HepG2 (cell line): ENCODE measurements around the gene NCOA3. TPM values are rescaled to one million over a fixed set of nuclear protein-coding genes. Genes with fewer than 3 reads are reported as not detected.

Experiments
- ATF2 ChIP-seq: sonication (generic); formaldehyde crosslinking; IDR thresholded peaks from 2 replicates; pipeline ENCODE4 v1.4.0; 2020; ENCODE audit warnings: missing genetic modification reagents
- ATM ChIP-seq: fragments of 450-650 bp; IDR thresholded peaks from 2 replicates; pipeline ENCODE4 v1.7.1; 2017; ENCODE audit warnings: mild to moderate bottlenecking, borderline replicate concordance
- CEBPB ChIP-seq: IDR thresholded peaks from 2 replicates; pipeline ENCODE4 v1.6.1; 2011; ENCODE audit warnings: low read depth, low read length, improper control_type of control experiment, borderline replicate concordance
- CENPT ChIP-seq: sonication (generic); formaldehyde crosslinking; IDR thresholded peaks from 2 replicates; pipeline ENCODE4 v1.8.0; 2022; ENCODE audit warnings: low read depth, mild to moderate bottlenecking, moderate library complexity, missing genetic modification reagents
- DMAP1 ChIP-seq: IDR thresholded peaks from 2 replicates; pipeline ENCODE4 v1.6.1; 2016
- DPF2 ChIP-seq: sonication (generic); formaldehyde crosslinking; IDR thresholded peaks from 2 replicates; pipeline ENCODE4 v1.4.0; 2020; ENCODE audit warnings: mild to moderate bottlenecking, low read depth, missing genetic modification reagents, borderline replicate concordance
- FOXJ3 ChIP-seq: sonication (generic); formaldehyde crosslinking; IDR thresholded peaks from 2 replicates; pipeline ENCODE4 v1.4.0; 2020; ENCODE audit warnings: missing genetic modification reagents, mild to moderate bottlenecking, borderline replicate concordance
- HOXD1 ChIP-seq: sonication (generic); formaldehyde crosslinking; IDR thresholded peaks from 2 replicates; pipeline ENCODE4 v1.5.0; 2020; ENCODE audit warnings: missing genetic modification reagents
- KLF12 ChIP-seq: sonication (generic); formaldehyde crosslinking; IDR thresholded peaks from 2 replicates; pipeline ENCODE4 v1.4.0; 2020; ENCODE audit warnings: missing genetic modification reagents, borderline replicate concordance
- MAFK ChIP-seq, 2 experiments: IDR thresholded peaks in 1 of 2; conservative IDR thresholded peaks in 1 of 2; 2 replicates each; pipeline ENCODE4 v1.6.1; 2011; ENCODE audit warnings: improper control_type of control experiment in 2 of 2, low read length in 2 of 2
- MTA3 ChIP-seq: sonication (generic); formaldehyde crosslinking; IDR thresholded peaks from 2 replicates; pipeline ENCODE4 v1.4.0; 2020; ENCODE audit warnings: missing genetic modification reagents
- NAIF1 ChIP-seq: sonication (generic); formaldehyde crosslinking; IDR thresholded peaks from 2 replicates; pipeline ENCODE4 v1.5.0; 2020; ENCODE audit warnings: mild to moderate bottlenecking, missing genetic modification reagents, borderline replicate concordance
- PHF20 ChIP-seq: sonication (generic); formaldehyde crosslinking; IDR thresholded peaks from 2 replicates; pipeline ENCODE4 v1.5.0; 2020; ENCODE audit warnings: mild to moderate bottlenecking, missing genetic modification reagents
- PHF5A ChIP-seq: IDR thresholded peaks from one replicate; pipeline ENCODE4 v1.6.1; 2018; ENCODE audit warnings: low read depth, missing genetic modification reagents; ENCODE audit not compliant: unreplicated experiment
- REL ChIP-seq: sonication (generic); formaldehyde crosslinking; conservative IDR thresholded peaks from 2 replicates; pipeline ENCODE4 v1.8.0; 2022; ENCODE audit warnings: mild to moderate bottlenecking, missing genetic modification reagents, moderate library complexity
- REPIN1 ChIP-seq: sonication (generic); formaldehyde crosslinking; IDR thresholded peaks from 2 replicates; pipeline ENCODE4 v1.8.0; 2022; ENCODE audit warnings: missing genetic modification reagents, low read depth, mild to moderate bottlenecking, borderline replicate concordance
- SMARCE1 ChIP-seq: fragments of 450-650 bp; IDR thresholded peaks from 2 replicates; pipeline ENCODE4 v1.6.1; 2017; ENCODE audit warnings: borderline replicate concordance
- TARDBP ChIP-seq: sonication (generic); formaldehyde crosslinking; IDR thresholded peaks from 2 replicates; pipeline ENCODE4 v1.8.0; 2022; ENCODE audit warnings: mild to moderate bottlenecking, missing genetic modification reagents
- TCF7 ChIP-seq: sonication (generic); IDR thresholded peaks from 2 replicates; pipeline ENCODE4 v1.6.1; 2016; ENCODE audit warnings: antibody characterized with exemption, low read depth
- TRIM24 ChIP-seq: sonication (generic); formaldehyde crosslinking; IDR thresholded peaks from 2 replicates; pipeline ENCODE4 v1.8.0; 2022; ENCODE audit warnings: mild to moderate bottlenecking, missing genetic modification reagents
- ZFP1 ChIP-seq: IDR thresholded peaks from 2 replicates; pipeline ENCODE4 v1.6.1; 2016
- ZMAT3 ChIP-seq: sonication (generic); formaldehyde crosslinking; conservative IDR thresholded peaks from 2 replicates; pipeline ENCODE4 v1.7.0; 2021; ENCODE audit warnings: missing genetic modification reagents
- ZNF263 ChIP-seq: sonication (generic); formaldehyde crosslinking; IDR thresholded peaks from 2 replicates; pipeline ENCODE4 v1.4.0; 2020; ENCODE audit warnings: missing genetic modification reagents
- ZNF30 ChIP-seq: sonication (generic); formaldehyde crosslinking; IDR thresholded peaks from 2 replicates; pipeline ENCODE4 v1.5.0; 2020; ENCODE audit warnings: mild to moderate bottlenecking, missing genetic modification reagents
- ZNF383 ChIP-seq: sonication (generic); formaldehyde crosslinking; IDR thresholded peaks from 2 replicates; pipeline ENCODE4 v1.4.0; 2020; ENCODE audit warnings: missing genetic modification reagents, mild to moderate bottlenecking, borderline replicate concordance
- ZNF431 ChIP-seq: sonication (generic); formaldehyde crosslinking; IDR thresholded peaks from 2 replicates; pipeline ENCODE4 v1.9.0; 2022; ENCODE audit warnings: missing genetic modification reagents, low read depth, mild to moderate bottlenecking, borderline replicate concordance
- ZNF484 ChIP-seq: sonication (generic); formaldehyde crosslinking; IDR thresholded peaks from 2 replicates; pipeline ENCODE4 v1.5.1; 2020; ENCODE audit warnings: mild to moderate bottlenecking, low read depth, missing genetic modification reagents, borderline replicate concordance
- ZNF570 ChIP-seq: sonication (generic); formaldehyde crosslinking; IDR thresholded peaks from 2 replicates; pipeline ENCODE4 v1.4.0; 2020; ENCODE audit warnings: mild to moderate bottlenecking, missing genetic modification reagents, borderline replicate concordance
- ZNF772 ChIP-seq: sonication (generic); formaldehyde crosslinking; IDR thresholded peaks from 2 replicates; pipeline ENCODE4 v1.5.0; 2020; ENCODE audit warnings: mild to moderate bottlenecking, missing genetic modification reagents
- ZNF792 ChIP-seq: IDR thresholded peaks from 2 replicates; pipeline ENCODE4 v1.6.1; 2016
- polyA plus RNA-seq, 8 experiments: library from polyadenylated mRNA; depleted of rRNA in 3 of 8; stranded (reverse) in 7 of 8; unstranded in 1 of 8; fragments of >200 nt; fragmentation: Illumina TruSeq in 4 of 8; extraction: Trizol in 4 of 8; gene quantifications; 2 replicates each; pipeline versions ENCODE4 v1.2.1 to v1.2.3, GENCODE V29; 2011 to 2016; ENCODE audit warnings: low read depth in 4 of 8, missing spikeins in 1 of 8, mixed read lengths in 1 of 8; ENCODE audit not compliant: insufficient read depth in 1 of 8
- total RNA-seq, 5 experiments: library from RNA; depleted of rRNA; stranded (reverse); fragments of >200 nt; fragmentation: Illumina TruSeq; extraction: Trizol; gene quantifications; 2 replicates each; pipeline ENCODE4 v1.2.3, GENCODE V29; 2016; ENCODE audit warnings: low read depth in 1 of 5
- TF ChIP-seq, protein P1 (sequence below): sonication (generic); formaldehyde crosslinking; IDR thresholded peaks from 2 replicates; pipeline ENCODE4 v1.5.0; 2020; ENCODE audit warnings: mild to moderate bottlenecking, missing genetic modification reagents

Gene NCOA3
- total and polyA plus RNA-seq, 2 of the 13 experiments (the other 11 are each of a cell fraction or from before 2014, with no cell fraction given): 35.0 to 56.8 TPM

DNA sequence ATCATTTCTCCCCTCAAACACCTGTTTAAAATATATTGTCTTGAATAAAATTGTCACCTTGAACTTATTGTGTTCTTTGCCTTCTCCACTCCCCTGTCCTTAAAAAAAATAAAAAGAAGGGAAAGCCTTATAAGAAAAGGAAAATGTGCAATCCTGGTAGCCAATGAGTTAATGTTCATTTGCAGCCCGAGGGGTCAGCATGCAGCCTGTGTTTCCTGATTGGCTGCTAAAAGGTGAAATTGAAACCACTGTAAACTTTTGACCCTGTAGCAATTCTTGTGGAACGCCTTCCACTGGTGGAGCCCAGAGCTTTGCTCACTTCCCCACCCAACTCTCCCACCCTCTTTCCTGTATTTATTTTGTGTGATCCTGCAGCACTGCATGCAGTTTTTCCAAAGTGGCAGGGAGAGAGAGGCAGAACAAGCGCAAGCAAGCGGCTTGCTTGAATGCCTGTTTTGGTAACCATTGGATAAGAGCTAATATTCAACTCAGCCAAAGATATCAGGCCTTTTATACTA lies 74.9 kb downstream of the NCOA3 start (continued):
- TF ChIP-seq DPF2 (CRISPR knock-in tag) (no peak), MTA3 (CRISPR knock-in tag) (no peak), ZNF772 (CRISPR knock-in tag) (no peak), MAFK (conservative IDR thresholded peaks at IDR 0.05 in 1 of 2, IDR thresholded peaks at IDR 0.05 in 1 of 2; ENCODE audit: low read length in 2 of 2) (peak; percentile 13 to 19; a peak in 2 of 4 replicates), NAIF1 (CRISPR knock-in tag) (no peak), HOXD1 (CRISPR knock-in tag) (no peak), SMARCE1 (no peak), REPIN1 (CRISPR knock-in tag) (peak; percentile 26; the same call in 1 of the 2 replicates), CEBPB (peak; percentile 52; the same call in 1 of the 2 replicates), TCF7 (no peak), ATF2 (peak; percentile 70; the same call in 1 of the 2 replicates), ATM (no peak), ZNF570 (CRISPR knock-in tag) (no peak), PHF20 (CRISPR knock-in tag) (no peak), PHF5A (CRISPR knock-in tag) (peak; percentile 88), FOXJ3 (CRISPR knock-in tag) (peak; percentile 78; the same call in 1 of the 2 replicates), ZNF263 (CRISPR knock-in tag) (no peak), DMAP1 (CRISPR knock-in tag) (peak; percentile 24; the same call in 1 of the 2 replicates), KLF12 (CRISPR knock-in tag) (no peak), ZNF383 (CRISPR knock-in tag) (no peak), REL (CRISPR knock-in tag) (no peak), ZFP1 (CRISPR knock-in tag) (no peak), ZNF30 (CRISPR knock-in tag) (no peak), ZNF792 (CRISPR knock-in tag) (no peak), ZNF431 (CRISPR knock-in tag) (no peak), ZMAT3 (no peak), TARDBP (CRISPR knock-in tag) (0 out of 2 replicates have a peak, but pooled peaks have one; percentile 33), ZNF484 (CRISPR knock-in tag) (no peak), TRIM24 (CRISPR knock-in tag) (no peak), CENPT (CRISPR knock-in tag) (no peak)
- TF ChIP-seq, protein P1, sequence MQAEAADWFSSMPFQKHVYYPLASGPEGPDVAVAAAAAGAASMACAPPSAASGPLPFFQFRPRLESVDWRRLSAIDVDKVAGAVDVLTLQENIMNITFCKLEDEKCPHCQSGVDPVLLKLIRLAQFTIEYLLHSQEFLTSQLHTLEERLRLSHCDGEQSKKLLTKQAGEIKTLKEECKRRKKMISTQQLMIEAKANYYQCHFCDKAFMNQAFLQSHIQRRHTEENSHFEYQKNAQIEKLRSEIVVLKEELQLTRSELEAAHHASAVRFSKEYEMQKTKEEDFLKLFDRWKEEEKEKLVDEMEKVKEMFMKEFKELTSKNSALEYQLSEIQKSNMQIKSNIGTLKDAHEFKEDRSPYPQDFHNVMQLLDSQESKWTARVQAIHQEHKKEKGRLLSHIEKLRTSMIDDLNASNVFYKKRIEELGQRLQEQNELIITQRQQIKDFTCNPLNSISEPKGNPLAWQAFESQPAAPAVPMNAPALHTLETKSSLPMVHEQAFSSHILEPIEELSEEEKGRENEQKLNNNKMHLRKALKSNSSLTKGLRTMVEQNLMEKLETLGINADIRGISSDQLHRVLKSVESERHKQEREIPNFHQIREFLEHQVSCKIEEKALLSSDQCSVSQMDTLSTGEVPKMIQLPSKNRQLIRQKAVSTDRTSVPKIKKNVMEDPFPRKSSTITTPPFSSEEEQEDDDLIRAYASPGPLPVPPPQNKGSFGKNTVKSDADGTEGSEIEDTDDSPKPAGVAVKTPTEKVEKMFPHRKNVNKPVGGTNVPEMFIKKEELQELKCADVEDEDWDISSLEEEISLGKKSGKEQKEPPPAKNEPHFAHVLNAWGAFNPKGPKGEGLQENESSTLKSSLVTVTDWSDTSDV (CRISPR knock-in tag): no peak
